GM18867 (cell line): ENCODE data around the gene PBX1.
"Not testable (repeated sequence)": the region's sequence is repeated elsewhere in the genome, so short reads cannot be mapped to it uniquely, and the experiment has no call there.

Experiments used
- ATAC-seq: cut with Tn5 transposase; IDR thresholded peaks from one replicate; pipeline ENCODE4 v1.9.1; 2021; ENCODE audit warnings: mild to moderate bottlenecking, moderate library complexity; ENCODE audit not compliant: unreplicated experiment

Gene PBX1

GRCh38 chr1:164558461-164559341 lies at the start of gene PBX1:
TSS of gene PBX1 (plus strand) at chr1:164559184.
- peak; percentile 100 for ATAC-seq

DNA sequence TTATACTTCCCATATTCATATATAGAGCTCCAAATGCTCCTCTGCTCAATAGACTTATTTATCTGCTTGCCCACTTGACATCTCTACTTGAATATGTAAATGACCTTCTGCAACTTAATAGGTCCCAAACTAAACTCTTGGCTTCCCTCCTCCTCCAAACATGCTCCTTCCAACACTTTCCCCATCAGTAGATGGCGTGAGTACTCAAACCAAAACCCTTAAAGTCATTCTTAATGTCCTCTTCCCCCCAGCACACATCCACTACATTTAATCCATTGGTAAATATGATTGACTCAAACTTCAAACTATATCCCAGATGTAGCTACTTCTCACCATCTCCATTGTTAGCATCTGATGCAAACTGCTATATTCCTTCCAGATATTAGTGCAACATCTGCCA lies 48.5 kb upstream of the PBX1 start:
- ATAC-seq, result no peak

GRCh38 chr1:164511001-164511705 lies 47.8 kb upstream of the PBX1 start:
- no peak for ATAC-seq

- ATAC-seq, result no peak
These were observed 43.8 kb upstream of the PBX1 start for GRCh38 chr1:164515231-164515630.

GRCh38 chr1:164515711-164516331 lies 43.2 kb upstream of the PBX1 start:
- ATAC-seq, result no peak

- ATAC-seq, result no peak
These were observed 42.4 kb upstream of the PBX1 start for GRCh38 chr1:164516591-164516990.

GRCh38 chr1:164518692-164519332 lies 40.2 kb upstream of the PBX1 start:
- ATAC-seq, result no peak

DNA sequence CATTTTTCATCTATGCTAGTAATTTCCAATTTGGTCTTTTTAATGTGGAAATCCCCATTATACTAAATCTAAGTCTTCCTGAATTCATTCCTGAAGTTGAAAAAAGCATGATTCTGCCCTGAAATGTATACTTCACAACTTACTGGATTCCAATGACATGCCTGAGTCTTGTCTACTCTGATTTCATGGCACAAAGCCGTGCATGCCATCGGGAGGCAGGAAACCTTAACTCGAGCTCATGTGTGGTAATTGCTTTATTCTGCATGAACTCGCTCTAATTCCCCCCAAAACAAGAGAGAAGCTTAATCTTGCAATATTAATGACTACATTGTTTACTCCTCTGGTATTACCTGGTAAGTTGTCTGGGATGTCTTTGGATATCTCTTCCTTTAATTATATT lies 39.6 kb upstream of the PBX1 start:
- ATAC-seq, result no peak

DNA sequence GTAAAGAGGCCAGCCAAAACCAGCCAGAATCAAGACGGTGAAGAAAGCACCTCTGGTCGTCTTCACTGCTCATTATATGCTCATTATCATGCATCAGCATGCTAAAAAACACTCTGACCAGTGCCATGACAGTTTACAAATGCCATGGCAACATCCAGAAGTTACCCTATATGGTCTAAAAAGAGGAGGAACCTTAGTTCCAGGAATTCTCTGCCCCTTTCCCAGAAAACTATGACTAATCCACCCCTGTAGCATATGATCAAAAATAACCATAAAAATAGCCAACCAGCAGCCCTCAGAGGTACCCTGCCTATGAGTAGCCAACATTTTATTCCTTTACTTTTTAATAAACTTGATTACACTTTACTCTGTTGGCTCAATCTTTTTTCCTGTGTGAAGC lies 34.2 kb upstream of the PBX1 start:
- ATAC-seq, result no peak

GRCh38 chr1:164534863-164535610 lies 23.9 kb upstream of the PBX1 start:
- no peak for ATAC-seq

GRCh38 chr1:164552463-164552988 lies 6.5 kb upstream of the PBX1 start:
- not testable (repeated sequence) for ATAC-seq

GRCh38 chr1:164557270-164557669 lies 1.7 kb upstream of the PBX1 start:
- no peak for ATAC-seq

GRCh38 chr1:164559342-164560051 lies 513 bp downstream of the PBX1 start:
- no peak for ATAC-seq

- ATAC-seq, result no peak
These were observed 1.1 kb downstream of the PBX1 start for GRCh38 chr1:164560121-164560541.

GRCh38 chr1:164560556-164560955 lies 1.6 kb downstream of the PBX1 start:
- no peak for ATAC-seq

DNA sequence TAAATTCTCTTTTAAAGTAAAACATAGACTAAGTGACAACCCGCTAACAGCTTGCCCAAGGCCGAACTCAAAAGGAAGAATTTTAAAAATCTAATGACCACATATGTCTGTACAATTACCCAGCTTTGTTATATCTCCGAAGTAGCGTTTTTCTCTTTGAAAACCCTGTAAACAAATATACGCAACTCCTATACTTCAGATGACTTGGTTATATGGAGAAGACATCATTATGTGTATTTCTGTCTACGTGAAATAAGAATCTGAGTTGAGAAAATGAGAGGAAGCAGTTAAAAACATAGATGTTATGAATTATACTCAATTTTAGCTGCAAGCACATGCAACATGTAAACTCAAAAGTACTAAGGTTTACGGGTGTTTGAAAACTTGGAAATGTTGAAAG lies 2.0 kb downstream of the PBX1 start:
- ATAC-seq, result no peak

DNA sequence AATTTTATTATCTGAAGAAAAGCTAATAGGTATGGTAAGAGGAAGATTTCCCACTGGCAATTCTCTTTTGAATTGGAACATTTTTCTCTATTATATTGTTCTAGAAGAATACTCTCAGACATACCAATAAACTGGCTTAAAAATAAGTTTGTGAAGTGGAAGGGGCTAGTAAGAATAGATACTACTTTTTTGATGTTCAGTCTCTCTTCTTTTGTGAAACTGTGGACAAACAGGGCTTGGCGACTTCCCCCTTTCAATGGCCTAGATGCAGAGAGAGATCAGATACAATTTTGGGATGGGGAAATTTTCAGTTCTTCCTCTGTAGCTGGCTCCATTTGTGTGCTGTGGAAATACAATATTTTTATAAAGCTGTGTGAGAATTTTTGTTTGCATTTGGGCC lies 2.5 kb downstream of the PBX1 start:
- ATAC-seq, result no peak

DNA sequence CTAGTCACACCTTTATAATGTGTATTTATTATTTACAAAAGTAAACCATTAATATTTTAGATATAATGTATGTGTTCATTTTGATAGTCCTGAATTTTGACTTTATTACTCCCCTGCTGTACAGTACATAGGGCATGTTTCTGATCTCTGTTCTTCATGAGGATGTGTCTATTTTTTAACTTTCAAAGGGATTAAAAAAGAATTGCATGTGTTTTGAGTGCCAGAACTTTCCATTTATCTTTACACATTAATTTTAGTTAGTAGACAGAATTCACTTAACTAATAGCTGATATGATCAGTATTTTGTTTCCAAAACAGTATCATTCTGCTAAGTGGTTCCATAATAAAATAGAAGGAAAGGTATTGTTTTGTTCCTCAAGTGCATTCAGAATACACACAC lies 3.1 kb downstream of the PBX1 start:
- ATAC-seq, result no peak

DNA sequence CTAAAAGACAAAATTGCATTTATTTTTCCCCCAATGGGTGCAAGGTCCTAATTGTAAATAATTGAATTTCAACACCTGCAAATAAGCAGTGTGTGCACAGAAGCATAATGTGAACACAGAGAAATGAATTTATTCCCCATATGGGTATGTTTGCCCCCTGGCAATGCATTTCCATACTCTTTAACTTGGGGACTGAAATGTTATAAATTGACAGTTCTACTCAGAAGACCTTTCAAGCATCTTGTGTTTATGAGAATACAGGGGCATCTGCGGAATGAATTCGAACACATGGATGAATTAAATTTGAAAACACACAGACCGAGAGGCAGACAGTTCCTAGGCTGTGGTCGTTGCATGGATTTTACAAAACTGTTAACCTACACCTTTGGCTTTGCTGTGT lies 3.5 kb downstream of the PBX1 start:
- no peak for ATAC-seq
